WERI-Rb-1 (cell line): Measurements from ENCODE around the gene TMOD1.
"Not testable (repeated sequence)": the region's sequence is repeated elsewhere in the genome, so short reads cannot be mapped to it uniquely, and the experiment has no call there.

Source experiments
- DNase-seq: peaks from one replicate; pipeline ENCODE4 v3.0.0-alpha.2; 2020
- H3K27ac ChIP-seq: fragments of 250-450 bp; sonication (Bioruptor Pico); 2 replicates; pipeline ENCODE4 v1.5.1; 2020; ENCODE audit warnings: mild to moderate bottlenecking, moderate library complexity
- H3K27me3 ChIP-seq: fragments of 250-450 bp; sonication (Bioruptor Pico); 2 replicates; pipeline ENCODE4 v1.5.1; 2021; ENCODE audit warnings: mild to moderate bottlenecking, low read depth, moderate library complexity; ENCODE audit not compliant: insufficient read depth, severe bottlenecking
- H3K36me3 ChIP-seq: fragments of 250-450 bp; sonication (Bioruptor Pico); 2 replicates; pipeline ENCODE4 v1.5.1; 2020; ENCODE audit warnings: mild to moderate bottlenecking, moderate library complexity
- H3K4me3 ChIP-seq: 2 replicates; pipeline ENCODE4 v1.5.1; 2011; ENCODE audit warnings: low read depth, mild to moderate bottlenecking, control low read depth, low read length
- H3K9me3 ChIP-seq: fragments of 250-450 bp; sonication (Bioruptor Pico); 2 replicates; pipeline ENCODE4 v1.5.1; 2021; ENCODE audit warnings: mild to moderate bottlenecking, moderate library complexity; ENCODE audit not compliant: severe bottlenecking
- TF ChIP-seq, protein P1 (sequence below): IDR thresholded peaks from 2 replicates; pipeline ENCODE4 v1.5.1; 2011; ENCODE audit warnings: low read depth, mild to moderate bottlenecking, control low read depth, inconsistent platforms, low read length

The TMOD1 gene

GRCh38 chr9:97575673-97576200, 74.3 kb downstream of the TMOD1 start:
- H3K27ac ChIP-seq = no peak overlapping the region
- H3K27me3 ChIP-seq = no peaks in the 10 kb centered on the region
- DNase-seq = no peak
- no peaks in the 10 kb centered on the region for H3K36me3 ChIP-seq
- H3K4me3 ChIP-seq = no peak overlapping the region
- H3K9me3 ChIP-seq = no peaks in the 10 kb centered on the region
- TF ChIP-seq, protein P1, sequence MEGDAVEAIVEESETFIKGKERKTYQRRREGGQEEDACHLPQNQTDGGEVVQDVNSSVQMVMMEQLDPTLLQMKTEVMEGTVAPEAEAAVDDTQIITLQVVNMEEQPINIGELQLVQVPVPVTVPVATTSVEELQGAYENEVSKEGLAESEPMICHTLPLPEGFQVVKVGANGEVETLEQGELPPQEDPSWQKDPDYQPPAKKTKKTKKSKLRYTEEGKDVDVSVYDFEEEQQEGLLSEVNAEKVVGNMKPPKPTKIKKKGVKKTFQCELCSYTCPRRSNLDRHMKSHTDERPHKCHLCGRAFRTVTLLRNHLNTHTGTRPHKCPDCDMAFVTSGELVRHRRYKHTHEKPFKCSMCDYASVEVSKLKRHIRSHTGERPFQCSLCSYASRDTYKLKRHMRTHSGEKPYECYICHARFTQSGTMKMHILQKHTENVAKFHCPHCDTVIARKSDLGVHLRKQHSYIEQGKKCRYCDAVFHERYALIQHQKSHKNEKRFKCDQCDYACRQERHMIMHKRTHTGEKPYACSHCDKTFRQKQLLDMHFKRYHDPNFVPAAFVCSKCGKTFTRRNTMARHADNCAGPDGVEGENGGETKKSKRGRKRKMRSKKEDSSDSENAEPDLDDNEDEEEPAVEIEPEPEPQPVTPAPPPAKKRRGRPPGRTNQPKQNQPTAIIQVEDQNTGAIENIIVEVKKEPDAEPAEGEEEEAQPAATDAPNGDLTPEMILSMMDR = no peak

DNA sequence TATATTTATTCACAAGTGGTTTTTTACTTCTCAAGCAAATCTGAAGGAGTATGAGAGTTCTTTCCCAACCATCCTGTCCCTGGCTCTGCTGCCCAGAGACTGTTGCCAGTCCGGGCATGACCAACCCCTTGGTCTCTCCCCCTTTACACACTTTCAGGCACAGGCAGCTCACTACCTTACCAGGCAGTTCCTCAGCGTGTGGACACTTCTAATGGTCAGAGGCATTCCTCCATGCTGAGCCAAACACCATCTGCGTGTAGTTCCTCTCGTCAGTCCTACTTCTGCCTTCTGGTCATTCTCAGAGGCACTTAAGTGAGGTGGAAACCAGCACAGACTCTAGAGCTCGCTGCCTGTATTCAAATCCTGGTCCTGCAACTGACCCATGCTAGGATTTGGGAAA, 75.6 kb downstream of the TMOD1 start:
- Histone ChIP-seq H3K27me3 (no peaks in the 10 kb centered on the region), H3K9me3 (no peaks in the 10 kb centered on the region), H3K27ac (no peak overlapping the region), H3K4me3 (no peak overlapping the region), H3K36me3 (no peaks in the 10 kb centered on the region)
- TF ChIP-seq, protein P1 = no peak
- DNase-seq = no peak

- Histone ChIP-seq H3K9me3 (no peaks in the 10 kb centered on the region), H3K4me3 (no peak overlapping the region), H3K27me3 (no peaks in the 10 kb centered on the region), H3K27ac (no peak overlapping the region), H3K36me3 (no peaks in the 10 kb centered on the region)
- DNase-seq = no peak
- TF ChIP-seq, protein P1 = no peak
These were observed 77.4 kb downstream of the TMOD1 start for GRCh38 chr9:97578846-97579245.

DNA sequence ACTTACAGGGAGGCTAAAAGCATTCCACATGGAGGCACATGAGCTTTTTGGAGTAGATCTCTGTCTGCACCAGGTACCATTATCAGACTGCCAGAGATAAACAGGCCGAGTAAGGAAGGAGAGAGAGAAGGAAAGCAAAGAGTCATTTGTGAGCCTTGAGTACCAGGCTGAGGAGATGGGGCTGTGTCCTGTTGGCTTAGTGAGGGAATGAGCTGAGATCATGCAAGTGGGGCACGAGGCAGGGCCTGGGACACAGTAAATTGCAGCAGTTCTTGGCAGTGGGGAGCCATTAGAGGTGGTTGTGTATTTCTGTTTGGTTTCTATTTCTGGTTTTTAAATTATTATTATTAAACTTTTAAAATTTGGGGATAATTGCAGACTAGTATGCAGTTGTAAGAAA, 78.4 kb downstream of the TMOD1 start:
- Histone ChIP-seq H3K27ac (no peak overlapping the region), H3K4me3 (no peak overlapping the region), H3K9me3 (no peaks in the 10 kb centered on the region), H3K27me3 (no peaks in the 10 kb centered on the region), H3K36me3 (no peaks in the 10 kb centered on the region)
- TF ChIP-seq, protein P1 = no peak
- no peak for DNase-seq

GRCh38 chr9:97581590-97581989, 80.1 kb downstream of the TMOD1 start:
- H3K4me3 ChIP-seq, H3K27ac ChIP-seq, H3K27me3 ChIP-seq, DNase-seq, H3K9me3 ChIP-seq, H3K36me3 ChIP-seq: not testable (repeated sequence)

GRCh38 chr9:97584778-97585177, 83.3 kb downstream of the TMOD1 start:
- H3K9me3 ChIP-seq, H3K27me3 ChIP-seq: not testable (repeated sequence)

DNA sequence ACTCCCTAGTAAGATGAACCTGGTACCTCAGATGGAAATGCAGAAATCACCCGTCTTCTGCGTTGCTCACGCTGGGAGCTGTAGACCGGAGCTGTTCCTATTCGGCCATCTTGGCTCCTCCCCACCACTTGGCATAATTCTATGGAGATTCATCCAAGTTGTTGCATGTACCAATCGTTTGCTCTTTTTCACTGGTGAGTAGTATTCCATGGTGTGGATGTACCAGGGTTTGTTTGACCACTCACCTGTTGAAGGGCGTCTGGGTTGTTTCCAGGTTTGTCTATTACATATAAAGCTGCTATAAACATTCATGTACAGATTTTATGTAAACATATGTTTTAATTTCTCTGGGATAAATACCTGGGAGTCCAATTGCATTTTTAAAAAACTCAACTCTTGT, 85.4 kb downstream of the TMOD1 start:
- not testable (repeated sequence) for DNase-seq, H3K4me3 ChIP-seq, H3K9me3 ChIP-seq, H3K27ac ChIP-seq, H3K36me3 ChIP-seq, H3K27me3 ChIP-seq

More at GRCh38 chr9:97584778-97585177, 83.3 kb downstream of the TMOD1 start:
- H3K4me3 ChIP-seq, H3K36me3 ChIP-seq, DNase-seq, H3K27ac ChIP-seq: not testable (repeated sequence)
